Activated gamma-delta T cell treated with anti-CD3 and anti-CD28 coated beads, Interleukin-2, amount 50 U/mL, for 16 hours (primary cell): ENCODE measurements around the gene CSF3R.

Experiments
- DNase-seq: peaks from one replicate; pipeline ENCODE4 v3.0.0-alpha.2; 2020; ENCODE audit warnings: low read depth

The CSF3R gene

DNA sequence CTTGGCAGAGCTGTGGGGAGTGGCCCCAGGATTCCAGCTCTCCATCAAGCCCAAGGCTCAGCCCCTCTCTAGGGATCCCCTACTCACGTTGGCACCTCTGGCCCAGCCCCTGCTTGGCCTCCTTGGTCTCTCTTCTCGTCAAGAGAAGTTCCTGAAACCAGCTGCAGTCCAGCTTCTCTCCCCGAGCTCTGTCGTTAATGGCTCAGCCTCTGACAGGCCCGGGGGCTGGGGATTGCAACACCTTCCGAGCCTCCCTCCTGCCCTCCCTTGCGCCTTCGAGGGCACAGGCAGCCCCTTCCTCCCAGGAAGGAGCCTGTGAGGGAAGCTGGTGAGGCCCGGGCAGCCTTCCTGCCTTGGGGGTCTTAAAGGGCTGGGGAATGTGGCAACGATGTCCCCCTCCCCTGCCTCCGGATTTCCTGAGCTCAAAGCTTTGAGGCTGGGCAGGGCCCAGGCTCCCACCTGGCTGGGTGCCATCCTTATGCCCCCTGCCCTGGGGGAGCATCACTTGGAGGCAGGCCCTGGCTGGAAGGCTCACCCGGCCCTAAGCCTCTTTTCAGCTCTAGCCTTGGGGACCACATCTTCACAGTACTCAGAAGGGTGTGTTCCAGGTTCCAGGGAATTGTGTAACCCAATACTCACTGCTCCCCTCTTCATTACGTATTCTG is at the start of gene CSF3R:
TSS of gene CSF3R (minus strand) at position 190 of the 665 bp plus-strand sequence. CDS start 3,417 bp downstream, outside the sequence.
- no peak for DNase-seq

DNA sequence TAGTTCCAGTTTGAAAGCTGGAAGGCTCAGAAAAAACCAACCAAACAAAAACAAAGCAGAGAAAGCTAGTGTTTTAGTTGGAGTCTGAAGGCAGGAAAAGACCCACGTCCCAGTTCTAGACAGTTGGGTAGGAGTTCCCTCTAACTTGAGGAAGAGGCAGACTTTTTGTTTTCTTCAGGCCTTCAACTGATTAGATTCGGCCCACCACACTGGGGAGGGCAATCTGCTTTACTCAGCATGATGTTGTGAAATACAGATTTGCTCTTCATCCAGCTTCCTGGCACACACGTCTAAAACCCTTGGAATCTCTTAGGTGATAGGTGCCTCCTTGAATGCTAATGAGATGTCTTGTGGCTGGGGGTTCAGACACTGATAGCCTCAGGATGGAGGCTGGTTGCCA is 49.1 kb upstream of the CSF3R start:
- no peak for DNase-seq

DNA sequence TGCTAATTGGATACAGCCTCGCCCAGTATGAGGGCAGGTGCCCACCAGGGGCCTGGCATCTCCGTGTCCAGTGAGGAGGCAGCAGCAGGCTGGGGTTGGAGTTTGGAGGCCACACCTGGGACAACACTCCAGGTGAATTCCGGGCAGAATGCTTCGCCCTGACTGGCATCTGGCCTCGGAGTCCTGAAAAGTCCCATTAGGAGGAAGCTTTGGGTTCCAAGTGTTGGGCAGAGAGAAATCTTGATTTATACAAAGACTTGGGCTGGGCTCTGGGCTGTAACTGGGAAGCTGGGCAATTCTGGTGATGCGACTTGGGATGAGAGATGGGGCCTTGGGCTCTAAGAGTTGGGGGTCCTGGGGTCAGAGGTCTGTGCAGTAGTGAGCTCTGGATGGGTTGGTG is 48.1 kb upstream of the CSF3R start:
- no peak for DNase-seq

DNA sequence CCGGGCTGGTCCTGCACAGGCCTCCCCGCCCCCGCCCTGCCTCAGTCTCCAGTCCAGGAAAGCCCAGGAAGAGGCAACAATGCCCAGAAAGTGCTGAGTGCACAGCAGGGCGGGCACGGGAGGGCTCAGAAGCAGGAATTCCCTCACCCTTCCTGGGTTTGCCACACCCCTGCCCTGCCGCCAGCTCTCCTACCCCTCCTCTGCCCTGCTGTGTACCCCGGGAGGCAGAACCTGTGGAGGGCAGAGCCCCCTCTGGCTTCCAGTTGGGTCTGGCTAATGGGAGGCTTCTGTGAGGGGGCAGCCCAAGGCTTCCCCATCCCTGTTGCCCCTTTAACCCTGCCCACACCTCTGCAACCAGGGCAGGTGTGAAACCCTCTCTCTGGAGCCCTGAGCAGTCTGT is 47.5 kb upstream of the CSF3R start:
- no peak for DNase-seq

DNA sequence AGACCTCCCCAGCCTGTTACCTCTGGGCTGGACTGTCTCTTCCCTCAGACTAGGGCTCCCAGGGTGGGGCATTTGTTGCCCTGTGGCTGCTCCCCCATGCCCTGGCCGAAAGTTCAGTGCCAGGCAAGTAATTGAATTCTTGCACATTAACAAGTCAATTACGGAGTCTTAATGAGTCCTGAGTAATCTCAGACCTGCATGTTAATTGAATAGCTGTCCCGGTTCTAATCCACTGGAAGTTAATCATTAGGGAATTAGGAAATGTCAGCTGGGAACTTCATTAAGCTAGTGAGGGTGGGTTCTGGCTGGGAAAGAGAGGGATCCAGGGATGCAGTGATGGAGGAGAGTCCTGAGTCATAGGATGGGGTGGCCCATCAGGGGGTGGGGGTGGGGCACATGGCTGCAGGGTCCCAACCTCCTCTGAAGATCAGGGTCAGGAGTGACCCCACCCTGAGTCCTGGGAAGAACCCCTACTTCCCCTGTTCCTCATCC is 47.1 kb upstream of the CSF3R start:
- no peak for DNase-seq

DNA sequence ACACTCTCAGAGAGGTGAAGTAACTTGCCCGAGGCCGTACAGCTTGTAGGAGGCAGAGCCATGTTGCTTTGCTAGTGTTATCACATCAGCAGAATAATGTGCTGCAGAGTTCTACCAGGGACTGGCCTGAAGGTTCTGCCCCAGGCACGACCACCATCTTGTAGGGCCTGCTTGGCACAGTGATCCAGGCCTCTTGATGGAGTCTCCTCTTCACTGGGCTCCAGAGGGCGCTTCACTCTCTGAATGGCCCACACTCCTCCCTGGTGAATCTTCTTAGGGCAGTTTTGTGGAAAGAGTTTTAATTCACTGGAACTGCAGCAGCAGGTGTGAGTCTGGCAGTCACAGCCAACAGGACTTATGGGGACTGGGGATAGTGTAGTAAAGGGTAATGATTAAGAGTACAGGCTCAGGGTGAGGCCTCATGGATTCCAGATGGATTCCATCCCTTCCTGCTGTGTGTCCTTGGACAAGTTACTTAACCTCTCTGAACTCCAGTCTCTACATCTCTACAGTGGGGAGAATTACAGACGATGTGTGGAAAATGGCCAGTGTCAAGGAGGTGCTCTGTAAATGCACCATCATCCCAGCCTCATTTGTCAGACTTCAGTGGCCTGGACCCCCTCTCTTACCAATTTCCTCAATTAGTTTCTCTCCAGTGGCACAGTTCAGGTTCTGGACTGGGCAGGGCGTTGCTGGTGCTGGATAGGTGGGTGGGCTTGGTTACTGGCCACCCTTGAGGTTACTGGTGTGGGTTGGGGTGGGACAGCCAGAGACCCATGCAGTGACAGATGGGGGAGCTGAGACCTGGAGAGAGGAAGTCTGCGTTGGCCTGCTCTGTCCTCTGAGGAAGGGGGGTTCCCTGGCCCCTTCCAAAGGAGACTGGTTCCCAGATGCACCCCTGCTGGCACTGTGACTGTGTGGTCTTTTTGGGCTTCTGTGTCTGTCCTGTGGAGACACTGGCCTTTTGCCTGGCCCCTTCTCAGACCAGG is 45.9 kb upstream of the CSF3R start:
- no peak for DNase-seq

DNA sequence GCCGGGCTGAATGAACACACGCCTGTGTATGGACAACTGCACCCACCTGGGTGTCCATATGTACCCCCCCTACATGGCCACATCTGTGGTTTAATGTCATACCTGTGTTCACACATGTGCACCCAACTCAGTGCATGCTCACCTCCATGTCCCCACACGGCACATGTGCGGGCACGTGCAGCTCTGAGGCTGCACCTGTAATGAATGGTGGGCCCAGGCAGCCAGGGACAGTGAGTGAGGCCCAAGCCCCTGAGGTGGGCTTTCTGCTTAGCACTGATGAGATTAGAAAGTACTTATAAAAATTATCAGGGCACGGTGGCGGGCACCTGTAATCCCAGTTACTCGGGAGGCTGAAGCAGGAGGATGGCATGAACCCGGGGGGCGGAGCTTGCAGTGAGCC is 42.5 kb upstream of the CSF3R start:
- DNase-seq, result no peak

DNA sequence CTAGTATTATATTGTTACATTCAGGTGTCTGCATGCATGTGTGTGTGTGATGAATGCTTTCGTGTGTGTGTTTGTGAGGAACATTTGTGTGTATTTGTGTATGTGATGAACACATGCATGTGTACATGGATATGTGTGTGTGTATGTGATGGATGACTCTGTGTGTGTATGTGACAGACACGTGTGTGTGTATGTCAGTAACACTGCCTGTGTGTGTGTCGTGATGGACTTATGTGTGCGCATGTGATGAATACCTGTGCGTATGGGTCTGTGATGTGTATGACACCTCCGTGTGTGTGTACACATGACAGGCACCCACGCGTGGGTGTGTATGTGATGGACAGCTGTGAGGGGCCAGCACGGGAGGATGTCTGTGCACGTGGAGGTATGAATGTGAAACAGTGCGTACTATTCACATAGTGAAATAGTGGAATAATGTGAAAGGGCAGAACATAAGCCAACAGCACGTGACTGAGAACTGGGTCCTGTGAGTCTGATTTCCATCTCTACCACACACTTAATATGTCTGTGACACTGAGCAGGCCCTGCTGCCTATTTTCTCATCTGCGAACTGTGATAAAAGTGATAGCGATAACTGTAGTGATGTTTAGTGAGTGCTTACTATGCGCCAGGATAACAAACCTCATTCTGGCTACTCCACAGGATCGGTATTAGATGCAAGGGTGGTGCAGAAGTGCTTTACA is 41.8 kb upstream of the CSF3R start:
- no peak for DNase-seq

DNA sequence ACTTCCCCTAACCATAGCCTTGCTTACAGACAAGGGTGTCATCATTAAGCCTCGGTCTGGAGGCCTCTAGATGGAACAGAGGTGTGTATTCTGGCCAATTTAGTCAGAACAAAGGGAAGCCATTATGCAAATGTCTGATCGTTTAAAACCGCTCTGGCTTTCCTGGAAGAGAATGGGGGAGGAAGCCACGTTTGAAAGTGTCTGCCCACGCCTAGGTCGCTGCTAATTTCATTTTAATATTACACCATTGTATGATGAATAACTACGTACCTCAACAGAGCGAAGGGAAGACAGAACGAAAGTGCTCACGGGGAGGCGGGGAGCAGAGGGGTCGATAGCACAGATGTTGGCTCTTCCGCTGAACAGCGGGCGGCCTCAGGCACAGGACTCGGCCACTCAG is 41.1 kb upstream of the CSF3R start:
- no peak for DNase-seq

DNA sequence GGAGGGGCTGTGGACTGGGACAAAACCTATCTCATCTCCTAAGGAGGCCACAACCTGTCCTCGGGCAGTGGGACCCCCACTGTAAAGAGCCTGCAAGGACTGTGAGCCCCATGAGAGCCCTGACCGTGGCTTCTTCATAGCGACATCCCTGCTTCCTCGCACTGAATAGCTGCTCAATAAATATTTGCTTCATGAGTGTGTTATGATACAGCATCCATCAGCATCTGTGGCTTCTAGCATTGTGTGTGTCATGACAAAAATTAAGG is 40.5 kb upstream of the CSF3R start:
- DNase-seq, result no peak

DNA sequence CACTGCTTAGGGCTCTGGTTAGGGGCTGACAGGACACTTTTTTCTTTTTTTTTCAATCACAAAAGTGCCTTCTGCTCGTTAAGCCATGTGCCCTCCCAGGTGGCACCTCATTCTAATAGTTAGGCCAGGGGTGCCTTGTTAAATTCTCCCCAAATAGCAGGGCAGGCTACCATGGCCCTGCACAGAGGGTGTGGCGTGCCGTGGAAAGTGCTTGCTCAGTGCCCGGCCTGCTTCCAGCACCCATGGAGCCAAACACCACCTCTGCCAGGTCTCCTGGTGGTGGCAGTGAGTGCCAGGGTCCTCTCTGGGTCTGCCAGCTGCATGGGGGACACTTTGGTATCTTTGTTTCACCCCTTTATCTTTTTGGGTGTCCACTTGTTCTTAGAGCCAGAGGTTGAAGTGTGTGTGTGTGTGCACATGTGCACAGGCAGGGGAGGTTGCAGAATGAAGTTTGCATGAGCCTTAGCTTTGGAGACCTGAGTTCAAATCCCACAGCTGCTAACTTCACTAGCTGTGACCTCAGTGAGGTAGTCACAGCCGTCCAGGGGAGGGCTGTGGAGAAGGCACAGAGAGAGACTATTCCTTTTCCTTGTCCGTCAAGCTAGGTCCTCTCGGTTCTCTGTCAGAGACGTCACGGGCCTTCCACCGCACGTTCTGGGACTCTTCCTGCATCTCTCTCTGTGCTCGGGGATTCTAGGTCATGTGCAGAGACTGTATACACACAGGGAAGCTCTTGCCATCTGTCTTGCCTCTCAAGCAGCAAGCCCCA is 39.9 kb upstream of the CSF3R start:
- DNase-seq, result no peak

DNA sequence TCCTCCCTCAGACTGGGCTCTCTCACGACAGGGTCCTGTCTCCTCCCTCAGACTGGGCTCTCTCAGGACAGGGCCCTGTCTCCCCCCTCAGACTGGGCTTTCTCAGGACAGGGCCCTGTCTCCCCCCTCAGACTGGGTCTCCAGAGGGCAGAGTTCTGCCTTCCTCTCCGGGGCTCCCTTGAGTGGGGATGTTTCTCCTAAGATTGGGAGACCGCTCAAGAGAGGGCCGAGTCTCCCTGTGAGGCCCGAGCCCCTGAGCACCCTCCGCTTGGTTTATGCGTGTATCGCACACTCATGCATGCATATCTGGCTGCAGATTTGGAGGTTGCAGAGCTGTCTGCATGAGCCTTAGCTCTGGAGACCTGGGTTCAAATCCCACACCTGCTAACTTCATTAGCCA is 39.3 kb upstream of the CSF3R start:
- DNase-seq, result no peak

DNA sequence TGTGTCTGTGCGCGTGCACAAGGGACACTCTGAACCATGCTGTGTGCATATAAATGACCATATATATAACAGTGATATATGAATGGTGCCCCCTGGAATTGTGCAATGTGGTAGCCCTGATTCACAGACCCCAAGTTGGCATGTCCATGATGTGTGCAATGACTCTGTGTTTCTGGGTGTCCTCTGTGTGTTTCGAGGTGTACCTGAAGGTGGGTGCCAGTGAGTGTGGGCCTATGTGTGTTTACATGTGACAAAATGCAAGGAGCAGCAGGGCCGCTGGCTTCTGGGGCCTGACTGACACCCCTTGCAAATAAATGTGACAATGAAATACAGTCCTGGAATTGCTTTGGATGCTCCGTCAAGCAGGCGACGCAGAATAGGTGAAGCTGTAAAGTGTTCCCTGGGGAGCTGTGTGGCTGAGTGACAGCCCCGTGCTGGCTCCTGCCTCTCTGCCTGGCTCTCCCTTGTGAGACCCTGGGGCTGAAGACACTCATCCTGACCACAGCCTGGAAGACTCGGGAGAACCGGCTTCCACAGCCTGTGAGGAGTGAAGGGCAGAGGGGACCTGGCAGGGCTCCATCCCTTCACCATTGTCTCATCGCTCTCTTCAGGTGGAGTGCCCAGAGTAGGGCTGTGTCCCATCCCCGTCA is 38.2 kb upstream of the CSF3R start:
- no peak for DNase-seq

DNA sequence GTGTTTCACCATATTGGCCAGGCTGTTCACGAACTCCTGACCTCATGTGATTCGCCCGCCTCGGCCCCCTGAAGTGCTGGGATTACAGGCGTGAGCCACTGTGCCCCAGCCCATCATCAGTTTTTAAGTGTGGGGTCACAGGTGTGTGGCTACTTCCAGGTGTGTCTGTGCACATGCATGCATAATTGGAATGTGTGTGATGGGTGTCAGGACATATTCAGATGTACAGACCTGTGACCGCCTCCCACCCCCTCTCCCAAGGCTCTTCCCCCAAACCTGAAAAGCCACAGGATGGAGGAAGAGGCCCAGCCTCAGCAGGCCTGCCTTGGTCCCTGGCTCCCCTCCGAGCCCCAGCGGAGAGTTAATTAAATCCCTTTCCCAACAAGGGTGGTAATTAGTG is 37.3 kb upstream of the CSF3R start:
- DNase-seq, result no peak

DNA sequence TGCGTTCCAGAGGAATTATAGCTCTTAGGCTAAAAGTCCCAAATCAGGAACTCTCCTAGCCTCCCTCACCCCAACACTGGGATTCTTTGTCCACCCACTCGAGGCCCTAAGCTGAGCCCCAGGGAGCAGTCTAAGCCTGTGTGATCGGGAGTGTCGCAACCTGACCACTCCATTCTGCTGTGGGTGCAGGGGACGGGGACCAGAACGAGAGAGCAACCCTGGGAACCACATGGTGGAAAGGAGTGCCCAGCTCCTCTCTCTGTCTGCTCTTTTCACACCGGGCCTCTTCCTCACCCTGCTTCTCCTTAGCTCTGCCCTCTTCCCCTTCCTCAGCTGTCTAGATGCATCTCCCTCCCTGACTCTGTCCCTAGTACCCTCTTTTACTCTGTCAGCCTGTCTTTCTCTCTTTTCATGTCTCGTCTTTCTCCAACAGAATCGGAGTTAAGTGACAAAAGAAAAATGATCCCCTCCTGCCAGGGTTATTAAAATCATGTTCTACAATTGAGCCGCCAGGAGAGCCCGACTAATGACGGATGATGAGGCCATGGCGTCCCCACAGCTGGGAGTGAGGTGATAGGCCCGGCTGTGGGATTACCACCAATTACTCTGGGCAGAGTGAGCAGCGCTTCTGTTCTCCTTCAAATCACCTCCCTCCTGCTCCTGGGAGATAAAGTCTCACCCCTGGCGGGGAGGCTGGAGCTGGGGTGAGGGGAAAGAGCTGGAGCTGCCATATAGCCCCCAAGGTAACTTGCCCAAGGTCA is 34.5 kb upstream of the CSF3R start:
- no peak for DNase-seq

DNA sequence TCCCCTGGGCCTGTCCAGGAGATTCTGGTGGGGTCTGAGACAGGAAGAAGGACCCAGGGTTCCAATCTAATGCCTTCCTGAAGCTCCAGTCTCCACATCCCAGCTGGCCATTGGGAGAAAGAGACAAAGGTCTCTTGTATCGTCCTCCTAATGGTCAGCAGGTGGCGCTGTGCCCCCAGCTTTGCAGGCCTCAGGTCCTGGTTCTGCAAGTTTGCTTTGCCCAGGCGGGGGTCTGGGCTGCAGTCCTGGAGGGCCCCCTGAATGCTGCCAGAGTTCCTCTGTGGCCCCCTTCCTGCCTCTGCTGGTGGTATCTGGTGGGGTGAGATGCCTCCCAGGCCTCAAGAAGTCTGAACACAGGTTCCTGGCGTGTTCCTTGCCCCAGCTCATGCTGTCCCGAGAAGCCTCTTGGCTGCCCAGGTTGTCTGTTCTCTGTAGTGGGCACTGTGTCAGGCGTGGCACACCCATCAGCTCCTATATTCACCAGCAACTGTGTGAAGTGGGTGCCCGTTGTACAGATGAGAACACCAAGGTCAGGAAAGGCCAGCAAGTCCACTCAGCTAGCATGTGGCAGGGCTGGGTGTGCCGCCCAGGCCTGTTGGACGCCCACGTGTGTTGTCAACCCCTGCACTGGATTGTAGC is 33.8 kb upstream of the CSF3R start:
- no peak for DNase-seq

DNA sequence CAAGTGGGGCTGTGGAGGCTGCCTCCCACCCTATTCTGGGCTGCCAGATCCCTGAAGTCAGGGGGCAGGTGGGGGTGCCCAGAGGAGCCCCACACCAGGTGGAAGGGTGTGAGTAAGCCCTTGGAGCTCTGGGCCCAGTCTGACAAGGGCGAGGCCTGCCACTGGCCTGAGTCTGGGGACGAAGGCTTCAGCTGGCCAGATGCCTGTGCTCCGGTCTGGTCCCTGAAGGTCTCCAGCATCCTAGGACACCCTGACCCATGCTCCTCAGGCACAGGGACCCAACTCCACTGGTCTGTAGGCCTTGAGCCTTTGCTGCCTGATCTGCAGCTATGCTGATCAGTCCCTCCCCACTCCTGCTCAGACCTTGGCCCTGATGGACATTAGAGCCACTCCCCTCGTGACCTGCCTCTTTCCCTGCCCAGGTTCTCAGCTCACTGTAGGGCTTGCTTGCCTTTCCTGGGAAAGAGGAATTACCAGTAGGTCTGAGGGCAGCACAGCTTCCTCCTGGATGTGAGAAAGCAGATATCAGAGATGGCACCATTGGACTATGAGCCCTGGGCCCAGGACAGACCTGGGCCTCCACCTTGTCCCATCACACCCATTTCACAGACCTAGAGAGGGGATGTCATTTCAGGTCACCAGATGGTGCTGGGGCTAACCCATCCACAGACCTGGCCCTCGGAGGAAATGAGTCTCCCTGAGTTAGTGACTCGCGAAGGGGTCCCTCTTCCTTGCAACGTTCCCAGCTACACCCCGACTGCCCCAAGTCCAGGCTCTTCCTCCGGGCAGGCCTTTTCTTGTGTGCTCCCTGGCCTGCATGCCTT is 32.8 kb upstream of the CSF3R start:
- no peak for DNase-seq

DNA sequence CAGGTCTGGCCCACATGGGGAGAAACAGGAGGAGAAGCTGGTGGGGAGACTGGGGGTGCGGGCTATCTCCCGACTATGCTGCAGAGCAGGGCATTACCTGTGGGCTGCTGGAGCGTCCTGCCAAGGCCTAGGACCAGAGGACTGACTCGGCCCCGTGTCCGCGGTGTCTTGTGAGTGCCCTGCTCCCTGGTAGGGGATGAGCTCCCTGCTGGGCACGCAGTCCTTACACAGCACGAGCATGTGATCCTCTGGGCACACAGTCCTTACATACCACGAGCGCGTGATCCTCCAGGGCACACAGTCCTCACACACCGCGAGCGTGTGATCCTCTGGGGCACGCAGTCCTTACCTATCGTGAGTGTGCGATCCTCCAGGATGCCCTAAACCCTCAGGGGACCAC is 31.8 kb upstream of the CSF3R start:
- DNase-seq, result no peak

DNA sequence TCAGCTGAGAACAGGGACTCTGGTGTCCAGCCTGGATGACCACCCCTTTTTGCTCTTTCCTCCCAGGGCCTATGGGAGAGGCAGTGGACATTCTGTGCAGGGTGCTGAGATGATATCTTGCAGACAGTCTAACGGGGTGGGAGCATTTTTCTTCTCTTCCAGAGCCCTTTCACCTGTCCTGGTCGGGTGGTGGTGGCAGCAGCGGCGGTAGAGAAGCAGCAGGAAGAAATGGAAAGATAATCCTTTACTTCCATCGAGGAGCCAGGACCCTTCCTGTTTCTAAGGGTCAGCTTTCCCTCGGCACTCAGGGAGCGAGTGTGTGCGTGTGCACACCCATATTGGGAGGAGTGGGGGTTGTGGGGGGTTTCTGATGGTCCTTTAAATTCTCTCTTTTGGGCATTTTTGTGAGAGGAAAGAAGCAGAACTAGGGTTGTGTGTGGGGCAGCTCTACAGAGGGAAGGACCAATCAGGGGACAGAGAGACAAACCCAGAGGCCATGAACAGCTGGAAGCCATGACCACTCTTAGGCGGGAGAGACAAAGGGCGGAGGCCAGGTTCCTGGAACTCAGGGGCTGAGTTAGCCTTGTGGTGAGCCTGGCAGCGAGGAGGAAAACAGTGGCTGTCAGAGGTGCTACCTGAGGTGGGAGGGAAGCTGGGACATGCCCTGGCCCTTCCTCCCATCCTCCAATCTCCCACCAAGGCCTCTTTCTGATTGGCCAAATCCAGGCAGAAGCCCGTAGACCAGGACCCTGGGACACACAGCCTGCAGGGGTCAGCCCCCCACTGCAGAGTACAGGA is 31.2 kb upstream of the CSF3R start:
- no peak for DNase-seq
